ENCODE data around the gene PARVB. TPM values are rescaled to one million over a fixed set of nuclear protein-coding genes. Genes with fewer than 3 reads are reported as not detected.

PARVB gene
- total and polyA plus RNA-seq, 2 donors (not counting 3 experiments of a cell fraction or from before 2014, with no cell fraction given): 155 to 162 TPM

- no peak overlapping the region for H3K9ac ChIP-seq (replicated peaks; ENCODE audit: extremely low read depth, insufficient read depth, low read length)
- H3K4me1 ChIP-seq (ENCODE audit: control insufficient read depth, extremely low read depth, insufficient read depth, low read length): no peaks in the 10 kb centered on the region
- POLR2A ChIA-PET: no interaction called here
- H3K9me1 ChIP-seq (replicated peaks; ENCODE audit: control insufficient read depth, extremely low read depth, insufficient read depth, low read length): no peaks in the 10 kb centered on the region
- TF ChIP-seq MYC (IDR thresholded peaks at IDR 0.05; ENCODE audit: low read depth, low read length) (no peak), GATA2 (IDR thresholded peaks at IDR 0.05; ENCODE audit: insufficient read depth, insufficient read length, low read depth, low read length) (no peak), FOS (IDR thresholded peaks at IDR 0.05; ENCODE audit: borderline replicate concordance, insufficient read depth, low read length) (no peak), POLR2AphosphoS5 (IDR thresholded peaks at IDR 0.05; ENCODE audit: insufficient read depth, low read depth, low read length) (no peak), POLR2A (IDR thresholded peaks at IDR 0.05; ENCODE audit: low read depth, low read length) (no peak)
- TF ChIP-seq, protein P1, sequence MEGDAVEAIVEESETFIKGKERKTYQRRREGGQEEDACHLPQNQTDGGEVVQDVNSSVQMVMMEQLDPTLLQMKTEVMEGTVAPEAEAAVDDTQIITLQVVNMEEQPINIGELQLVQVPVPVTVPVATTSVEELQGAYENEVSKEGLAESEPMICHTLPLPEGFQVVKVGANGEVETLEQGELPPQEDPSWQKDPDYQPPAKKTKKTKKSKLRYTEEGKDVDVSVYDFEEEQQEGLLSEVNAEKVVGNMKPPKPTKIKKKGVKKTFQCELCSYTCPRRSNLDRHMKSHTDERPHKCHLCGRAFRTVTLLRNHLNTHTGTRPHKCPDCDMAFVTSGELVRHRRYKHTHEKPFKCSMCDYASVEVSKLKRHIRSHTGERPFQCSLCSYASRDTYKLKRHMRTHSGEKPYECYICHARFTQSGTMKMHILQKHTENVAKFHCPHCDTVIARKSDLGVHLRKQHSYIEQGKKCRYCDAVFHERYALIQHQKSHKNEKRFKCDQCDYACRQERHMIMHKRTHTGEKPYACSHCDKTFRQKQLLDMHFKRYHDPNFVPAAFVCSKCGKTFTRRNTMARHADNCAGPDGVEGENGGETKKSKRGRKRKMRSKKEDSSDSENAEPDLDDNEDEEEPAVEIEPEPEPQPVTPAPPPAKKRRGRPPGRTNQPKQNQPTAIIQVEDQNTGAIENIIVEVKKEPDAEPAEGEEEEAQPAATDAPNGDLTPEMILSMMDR (IDR thresholded peaks at IDR 0.05; ENCODE audit: extremely low read depth in 1 of 2, insufficient read depth in 1 of 2, low read depth in 1 of 2, low read length in 2 of 2): no peak
- no peak overlapping the region for H3K4me3 ChIP-seq (replicated peaks in 1 of 3; ENCODE audit: insufficient read depth in 1 of 3, low read depth in 1 of 3, low read length in 3 of 3)
- H2AFZ ChIP-seq (ENCODE audit: low read depth, low read length): no peak overlapping the region
- no peak overlapping the region for H3K4me2 ChIP-seq (ENCODE audit: insufficient read depth, low read length)
- H4K20me1 ChIP-seq (replicated peaks; ENCODE audit: control insufficient read depth, extremely low read depth, insufficient read depth, low read length): no peaks in the 10 kb centered on the region
- H3K27ac ChIP-seq (ENCODE audit: insufficient read depth, low read depth, low read length): no peak overlapping the region
- H3K9me3 ChIP-seq (replicated peaks; ENCODE audit: control insufficient read depth, insufficient read depth, low read length): no peaks in the 10 kb centered on the region
- FAIRE-seq: no peak
- CTCF ChIA-PET: no interaction called here
- no peaks in the 10 kb centered on the region for H3K36me3 ChIP-seq (ENCODE audit: control insufficient read depth in 2 of 2, extremely low read depth in 1 of 2, insufficient read depth in 2 of 2, low read length in 2 of 2)
- H3K79me2 ChIP-seq (ENCODE audit: control insufficient read depth, insufficient read depth, low read length): no peaks in the 10 kb centered on the region
- DNase-seq (ENCODE audit: low read depth, low spot score): no peak
- BruUV-seq (replicated peaks): no TSS peak
- dilution Hi-C loops (cut with MboI; ENCODE audit: extremely low pct_ligation_motif_present, low sequenced_read_pairs) (no loop called here), intact Hi-C loops (cut with micrococcal nuclease) (no loop called here)
- H3K27me3 ChIP-seq (ENCODE audit: control insufficient read depth in 2 of 2, insufficient read depth in 2 of 2, low read length in 2 of 2): no peaks in the 10 kb centered on the region
Measured at GRCh38 chr22:44202261-44202789, 178.2 kb downstream of the PARVB start.

- no peak overlapping the region for H2AFZ ChIP-seq (ENCODE audit: low read depth, low read length)
- ChIA-PET CTCF (no interaction called here), POLR2A (no interaction called here)
- no TSS peak for BruUV-seq (replicated peaks)
- no peaks in the 10 kb centered on the region for H4K20me1 ChIP-seq (replicated peaks; ENCODE audit: control insufficient read depth, extremely low read depth, insufficient read depth, low read length)
- H3K9me1 ChIP-seq (replicated peaks; ENCODE audit: control insufficient read depth, extremely low read depth, insufficient read depth, low read length): no peaks in the 10 kb centered on the region
- intact Hi-C loops (cut with micrococcal nuclease): no loop called here
- no peaks in the 10 kb centered on the region for H3K79me2 ChIP-seq (ENCODE audit: control insufficient read depth, insufficient read depth, low read length)
- no peak overlapping the region for H3K4me2 ChIP-seq (ENCODE audit: insufficient read depth, low read length)
- no peak overlapping the region for H3K27ac ChIP-seq (ENCODE audit: insufficient read depth, low read depth, low read length)
- no peak for DNase-seq (ENCODE audit: low read depth, low spot score)
- H3K36me3 ChIP-seq (ENCODE audit: control insufficient read depth in 2 of 2, extremely low read depth in 1 of 2, insufficient read depth in 2 of 2, low read length in 2 of 2): no peaks in the 10 kb centered on the region
- no peak overlapping the region for H3K9ac ChIP-seq (replicated peaks; ENCODE audit: extremely low read depth, insufficient read depth, low read length)
- H3K4me3 ChIP-seq (replicated peaks in 1 of 3; ENCODE audit: insufficient read depth in 1 of 3, low read depth in 1 of 3, low read length in 3 of 3): no peak overlapping the region
- TF ChIP-seq POLR2A (IDR thresholded peaks at IDR 0.05; ENCODE audit: low read depth, low read length): no peak
- no peak for TF ChIP-seq EZH2 (IDR thresholded peaks at IDR 0.05; ENCODE audit: borderline replicate concordance, low read depth, low read length, severe bottlenecking)
- TF ChIP-seq GATA2 (IDR thresholded peaks at IDR 0.05; ENCODE audit: insufficient read depth, insufficient read length, low read depth, low read length): no peak
- dilution Hi-C loops (cut with MboI; ENCODE audit: extremely low pct_ligation_motif_present, low sequenced_read_pairs): no loop called here
- H3K4me1 ChIP-seq (ENCODE audit: control insufficient read depth, extremely low read depth, insufficient read depth, low read length): no peaks in the 10 kb centered on the region
- H3K27me3 ChIP-seq (ENCODE audit: control insufficient read depth in 2 of 2, insufficient read depth in 2 of 2, low read length in 2 of 2): no peaks in the 10 kb centered on the region
- no peak for FAIRE-seq
- H3K9me3 ChIP-seq (replicated peaks; ENCODE audit: control insufficient read depth, insufficient read depth, low read length): no peaks in the 10 kb centered on the region
Measured at GRCh38 chr22:44203203-44203602, 179.1 kb downstream of the PARVB start.

Data from endothelial cell of umbilical vein (primary cell).